ENCODE results near the gene SLC22A31. TPM values are rescaled to one million over a fixed set of nuclear protein-coding genes. Genes with fewer than 3 reads are reported as not detected.
A peak's percentile ranks its signal among the peaks of the same experiment; 100 is the strongest.

Gene SLC22A31
- total and polyA plus RNA-seq, 2 experiments from 2014 or later: 2.1 to 13.8 TPM

- no peak for TF ChIP-seq ZNF462 (CRISPR knock-in tag; IDR thresholded peaks at IDR 0.05)
- TF ChIP-seq STAT1 (IDR thresholded peaks at IDR 0.05; ENCODE audit: unreplicated experiment): no peak
- TF ChIP-seq JUNB (IDR thresholded peaks at IDR 0.05; ENCODE audit: unreplicated experiment): no peak
- TF ChIP-seq ZNF114 (CRISPR knock-in tag; IDR thresholded peaks at IDR 0.05): no peak
- TF ChIP-seq EZH2 (IDR thresholded peaks at IDR 0.05; ENCODE audit: low read depth, unreplicated experiment): no peak
These were observed 50.1 kb downstream of the SLC22A31 start (continued) for GRCh38 chr16:89150090-89150835.

GRCh38 chr16:89149386-89149785 lies 51.0 kb downstream of the SLC22A31 start:
- no peak overlapping the region for H3K27ac ChIP-seq (ENCODE audit: low read depth)
- H3K9me2 ChIP-seq (ENCODE audit: insufficient read depth): no peaks in the 10 kb centered on the region; the same call in 1 of the 2 replicates
- H3F3A ChIP-seq (replicated peaks; ENCODE audit: low read depth): no peaks in the 10 kb centered on the region
- H3K27me3 Mint-ChIP-seq (ENCODE audit: insufficient read depth, low read depth, poor library complexity): peaks cover 7% of the 10 kb centered on the region
- peaks cover 66% of the 10 kb centered on the region for H3K36me3 Mint-ChIP-seq (ENCODE audit: low read depth)
- no peak overlapping the region for H3K27ac Mint-ChIP-seq
- no peak overlapping the region for H3K4me3 ChIP-seq
- H4K20me1 ChIP-seq (replicated peaks; ENCODE audit: insufficient read depth): no peaks in the 10 kb centered on the region
- H3K9me3 Mint-ChIP-seq: peaks cover 37% of the 10 kb centered on the region
- H3K4me3 Mint-ChIP-seq: no peak overlapping the region
- H3K36me3 ChIP-seq (ENCODE audit: insufficient read depth): peaks cover 5% of the 10 kb centered on the region; the same call in 1 of the 2 replicates
- H3K4me2 ChIP-seq: no peak overlapping the region
- H3K4me1 ChIP-seq (ENCODE audit: insufficient read depth): no peaks in the 10 kb centered on the region
- H3K27me3 ChIP-seq (ENCODE audit: insufficient read depth): no peaks in the 10 kb centered on the region
- peaks cover 2% of the 10 kb centered on the region; the same call in 1 of the 3 replicates for H3K4me1 Mint-ChIP-seq
- peak; percentile 51 for DNase-seq (ENCODE audit: low spot score)
- no peaks in the 10 kb centered on the region for H3K79me2 ChIP-seq (replicated peaks; ENCODE audit: insufficient read depth)
- H2AFZ ChIP-seq: no peak overlapping the region
- TF ChIP-seq ZNF462 (CRISPR knock-in tag; IDR thresholded peaks at IDR 0.05) (no peak), EZH2 (IDR thresholded peaks at IDR 0.05; ENCODE audit: low read depth, unreplicated experiment) (no peak), STAT1 (IDR thresholded peaks at IDR 0.05; ENCODE audit: unreplicated experiment) (no peak)
- no peak for ATAC-seq

Data from GM23338 (cell line).